H54 (cell line): ENCODE measurements around the gene MSN.
"Not testable (repeated sequence)": the region's sequence is repeated elsewhere in the genome, so short reads cannot be mapped to it uniquely, and the experiment has no call there.

Experiments used
- DNase-seq: peaks from one replicate; pipeline ENCODE4 v3.0.0; 2011; ENCODE audit warnings: low spot score, mixed read lengths; ENCODE audit not compliant: insufficient read length
- FAIRE-seq: peaks from 3 replicates; lab custom pipeline; 2011; peaks lifted over from hg19 to GRCh38; lab: Jason Lieb, UNC
- POLR2A ChIP-seq: IDR thresholded peaks from 2 replicates; pipeline ENCODE4 v1.6.1; 2011; ENCODE audit warnings: low read depth, mild to moderate bottlenecking, low read length

Gene MSN

DNA sequence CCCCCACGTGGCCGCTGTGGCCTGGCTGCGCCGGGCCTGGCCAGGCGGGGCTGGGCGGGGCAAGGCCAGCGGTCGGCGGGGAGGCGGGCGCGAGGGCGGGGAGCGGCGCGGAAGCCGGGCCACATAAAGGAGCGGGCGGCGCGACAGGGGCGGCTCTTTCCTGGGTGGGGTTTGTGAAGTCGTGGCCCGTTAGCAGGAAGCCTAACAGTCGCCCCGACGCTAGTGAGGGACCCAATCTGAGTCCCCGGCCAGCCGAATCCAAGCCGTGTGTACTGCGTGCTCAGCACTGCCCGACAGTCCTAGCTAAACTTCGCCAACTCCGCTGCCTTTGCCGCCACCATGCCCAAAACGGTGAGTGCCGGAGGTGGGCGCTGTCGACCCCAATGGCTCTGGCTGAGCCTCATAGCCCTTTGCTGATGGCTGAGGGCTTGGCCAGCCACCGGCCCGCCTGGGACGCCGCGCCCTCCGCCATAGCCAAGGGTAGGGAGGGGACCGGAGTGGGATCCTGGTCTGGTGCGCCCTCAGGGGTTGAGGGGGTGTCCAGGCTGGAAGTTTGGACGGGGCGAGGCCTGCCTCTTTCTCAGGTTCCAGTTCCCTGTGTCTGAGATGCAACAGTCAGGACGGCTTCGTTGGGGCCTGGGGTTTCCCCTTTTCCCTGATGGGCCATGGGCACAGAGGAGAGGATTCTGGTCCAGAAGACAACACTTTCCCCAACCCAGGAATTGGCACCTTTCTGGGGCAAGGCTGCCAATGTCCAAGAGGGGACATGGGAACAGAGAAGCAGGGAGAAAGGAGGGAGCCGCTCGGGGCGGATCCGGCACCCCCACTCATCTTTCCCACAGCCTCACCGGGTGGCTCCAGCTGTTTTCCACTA lies at the start of gene MSN:
TSS of gene MSN (plus strand) at position 152 of the 874 bp plus-strand sequence. CDS start at position 340, 188 bp downstream.
- peak; percentile 79 for TF ChIP-seq POLR2A
- DNase-seq = peak; percentile 37
- no peak for FAIRE-seq

DNA sequence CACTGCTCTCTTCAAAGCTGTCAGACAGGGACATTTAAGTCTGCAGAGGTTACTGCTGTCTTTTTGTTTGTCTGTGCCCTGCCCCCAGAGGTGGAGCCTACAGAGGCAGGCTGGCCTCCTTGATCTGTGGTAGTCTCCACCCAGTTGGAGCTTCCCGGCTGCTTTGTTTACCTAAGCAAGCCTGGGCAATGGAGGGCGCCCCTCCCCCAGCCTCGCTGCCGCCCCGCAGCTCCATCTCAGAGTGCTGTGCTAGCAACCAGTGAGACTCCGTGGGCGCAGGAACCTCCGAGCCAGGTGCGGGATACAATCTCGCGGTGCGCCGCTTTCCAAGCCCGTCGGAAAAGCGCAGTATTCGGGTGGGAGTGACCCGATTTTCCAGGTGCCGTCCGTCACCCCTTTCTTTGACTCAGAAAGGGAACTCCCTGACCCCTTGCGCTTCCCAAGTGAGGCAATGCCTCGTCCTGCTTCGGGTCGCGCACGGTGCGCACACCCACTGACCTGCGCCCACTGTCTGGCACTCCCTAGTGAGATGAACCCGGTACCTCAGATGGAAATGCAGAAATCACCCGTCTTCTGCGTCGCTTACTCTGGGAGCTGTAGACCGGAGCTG lies 47.3 kb upstream of the MSN start:
- DNase-seq, FAIRE-seq: not testable (repeated sequence)

DNA sequence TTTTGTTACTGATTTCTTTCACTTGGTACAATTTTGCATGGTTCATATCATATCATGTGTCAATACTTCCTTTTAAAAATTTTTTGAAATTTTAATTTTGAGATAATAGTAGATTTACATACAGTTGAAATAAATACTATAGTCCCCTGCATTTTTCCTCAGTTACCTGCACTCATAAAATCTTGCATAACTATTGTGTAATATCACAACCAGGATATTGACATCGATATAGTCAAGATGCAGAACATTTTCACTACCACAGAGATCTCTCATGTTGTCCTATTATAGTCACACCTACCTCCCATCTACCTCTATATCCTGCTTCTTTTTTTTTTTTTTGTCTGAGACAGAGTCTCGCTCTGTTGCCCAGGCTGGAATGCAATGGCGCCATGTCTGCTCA lies 36.7 kb upstream of the MSN start:
- FAIRE-seq (no peak), DNase-seq (no peak)
- TF ChIP-seq POLR2A = no peak

DNA sequence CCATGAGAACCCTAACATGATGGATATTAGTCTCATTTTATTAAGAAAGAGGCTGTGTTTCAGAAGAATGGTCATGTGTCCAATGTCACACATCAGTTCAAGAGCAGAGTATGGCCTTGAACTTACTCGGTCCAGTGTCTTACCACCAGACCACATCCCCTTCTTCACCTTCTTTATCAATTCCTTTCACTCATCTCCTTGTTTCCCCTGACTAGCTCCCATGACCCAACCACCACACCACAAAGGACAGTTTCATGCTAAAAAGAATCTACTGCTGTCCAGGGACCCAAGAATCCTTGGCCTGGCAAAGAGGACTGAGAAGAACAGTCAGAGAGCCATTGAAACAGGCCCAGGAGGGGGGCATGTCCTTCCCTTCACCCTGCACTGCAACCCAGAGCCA lies 33.6 kb upstream of the MSN start:
- no peak for DNase-seq
- no peak for TF ChIP-seq POLR2A
- no peak for FAIRE-seq

DNA sequence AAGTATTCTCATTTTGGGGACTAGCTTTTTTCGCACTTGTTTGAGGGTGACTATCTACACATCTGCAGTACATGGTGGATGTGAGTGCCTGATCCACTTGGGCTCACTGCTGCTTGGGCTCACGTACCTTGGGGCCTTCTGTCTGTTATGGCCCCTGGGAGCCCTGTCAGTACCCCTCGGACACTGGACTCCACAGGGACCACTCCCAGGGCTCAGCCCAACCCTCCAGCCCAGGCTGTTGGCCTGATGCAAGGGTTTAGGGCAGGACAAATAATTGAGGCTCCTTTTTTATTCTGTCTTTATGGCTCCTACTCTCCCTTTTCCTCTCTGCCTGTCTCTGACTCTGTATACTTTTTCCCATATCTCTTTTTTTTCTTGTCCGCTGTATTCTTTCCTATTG lies 32.7 kb upstream of the MSN start:
- no peak for TF ChIP-seq POLR2A
- FAIRE-seq = no peak
- no peak for DNase-seq

DNA sequence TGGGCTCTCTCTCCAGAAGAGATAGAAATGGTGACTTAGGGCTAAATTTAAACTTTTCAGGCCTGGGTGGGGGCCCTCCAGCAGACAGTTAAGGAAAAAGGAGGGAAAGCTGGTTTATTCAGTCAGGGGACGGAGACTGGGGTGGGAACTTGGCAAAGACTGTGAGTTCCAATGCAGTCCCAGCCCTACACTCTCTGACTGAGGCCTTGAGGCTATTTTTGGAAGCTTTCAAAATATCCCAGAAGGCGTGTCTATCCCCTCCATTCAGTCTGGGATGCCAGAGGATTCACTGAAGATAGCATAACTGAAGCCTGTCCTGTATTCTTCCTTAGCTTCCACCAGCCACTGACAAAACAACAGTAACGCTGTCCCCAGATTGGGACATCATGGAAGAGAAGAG lies 32.1 kb upstream of the MSN start:
- FAIRE-seq = no peak
- TF ChIP-seq POLR2A = no peak

DNA sequence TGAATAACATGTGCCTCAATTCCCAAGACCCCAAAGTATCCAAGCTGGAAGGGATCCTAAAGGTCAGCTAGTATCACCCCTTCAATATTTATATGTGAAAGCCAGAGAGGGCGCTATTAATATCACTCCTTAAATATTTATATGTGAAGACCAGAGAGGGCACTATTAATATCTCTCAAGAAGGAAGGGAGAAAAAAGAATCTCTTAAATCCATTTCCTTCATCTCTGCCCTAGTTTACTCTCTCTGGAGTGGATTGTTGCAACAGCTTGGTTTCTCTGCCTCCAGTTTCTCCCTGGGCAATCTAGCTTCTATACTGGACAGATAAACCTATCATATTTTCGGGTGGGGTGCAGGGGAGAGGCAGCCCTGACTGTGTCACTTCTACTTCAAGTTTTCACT lies 31.6 kb upstream of the MSN start:
- no peak for FAIRE-seq
- TF ChIP-seq POLR2A = no peak
- no peak for DNase-seq

More for the DNA sequence above, 32.1 kb upstream of the MSN start:
- DNase-seq = no peak

DNA sequence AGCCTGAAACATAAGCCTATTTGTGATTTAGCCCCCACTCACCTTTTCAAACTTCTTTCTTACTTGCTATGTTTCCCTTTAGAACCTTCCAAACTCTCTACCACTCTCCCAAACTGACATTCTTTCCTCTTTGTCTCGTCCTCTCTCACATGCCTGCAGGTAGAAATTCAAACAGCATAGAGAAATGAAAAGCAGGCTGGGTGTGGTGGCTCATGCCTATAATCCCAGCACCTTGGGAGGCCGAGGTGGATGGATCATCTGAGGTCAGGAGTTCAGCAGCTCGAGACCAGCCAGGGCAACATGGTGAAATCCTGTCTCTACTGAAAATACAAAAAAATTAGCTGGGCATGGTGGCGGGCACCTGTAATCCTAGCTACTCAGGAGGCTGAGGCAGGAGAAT lies 31.2 kb upstream of the MSN start:
- FAIRE-seq, DNase-seq: not testable (repeated sequence)

DNA sequence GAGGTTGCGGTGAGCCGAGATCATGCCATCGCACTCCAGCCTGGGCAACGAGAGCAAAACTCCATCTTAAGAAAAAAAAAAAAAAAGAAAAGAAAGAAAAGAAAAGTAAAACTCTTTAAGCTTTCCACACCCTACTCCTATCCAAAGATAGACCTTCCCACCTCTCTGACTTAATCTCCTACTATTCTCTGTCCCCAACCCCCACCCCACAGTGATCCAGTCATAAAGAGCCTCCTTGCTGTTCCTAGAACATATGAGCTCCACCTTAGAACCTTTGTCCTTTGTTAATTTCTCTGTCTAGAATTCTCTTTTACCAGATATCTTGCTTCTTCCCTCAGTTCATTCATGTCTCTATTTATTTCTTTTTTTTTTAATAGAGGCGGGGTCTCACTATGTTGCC lies 30.1 kb upstream of the MSN start:
- DNase-seq (no peak), FAIRE-seq (no peak)
- no peak for TF ChIP-seq POLR2A

DNA sequence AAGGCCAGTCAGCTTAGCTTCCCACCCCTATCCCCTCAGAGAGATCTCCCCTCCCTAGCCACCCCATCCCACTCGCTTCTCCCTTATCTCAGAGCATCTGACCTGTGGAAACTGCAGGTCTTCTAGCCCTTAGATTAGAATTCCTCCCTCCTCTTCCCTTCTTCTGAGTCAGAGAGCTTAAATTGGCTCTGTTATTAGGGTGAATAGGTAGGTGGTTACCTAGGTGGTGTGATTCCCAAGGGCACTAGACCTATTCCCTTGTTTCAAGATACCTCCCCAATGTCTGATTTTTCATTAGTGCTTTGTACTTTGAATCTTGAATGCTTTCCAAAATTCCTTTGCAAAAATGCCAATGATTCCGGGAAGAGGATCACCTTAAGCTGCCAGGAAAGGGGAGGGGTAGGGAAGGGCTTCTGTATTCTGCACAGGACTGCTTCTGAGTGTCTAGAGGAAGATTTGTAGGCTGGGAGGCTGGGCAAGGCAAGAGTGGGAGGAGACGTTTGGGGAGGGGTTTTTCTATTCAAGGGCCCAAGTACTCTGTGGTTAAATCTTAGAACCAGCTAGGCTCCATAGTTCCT lies 24.5 kb upstream of the MSN start:
- peak; percentile 45 for FAIRE-seq
- TF ChIP-seq POLR2A = no peak
- no peak for DNase-seq

DNA sequence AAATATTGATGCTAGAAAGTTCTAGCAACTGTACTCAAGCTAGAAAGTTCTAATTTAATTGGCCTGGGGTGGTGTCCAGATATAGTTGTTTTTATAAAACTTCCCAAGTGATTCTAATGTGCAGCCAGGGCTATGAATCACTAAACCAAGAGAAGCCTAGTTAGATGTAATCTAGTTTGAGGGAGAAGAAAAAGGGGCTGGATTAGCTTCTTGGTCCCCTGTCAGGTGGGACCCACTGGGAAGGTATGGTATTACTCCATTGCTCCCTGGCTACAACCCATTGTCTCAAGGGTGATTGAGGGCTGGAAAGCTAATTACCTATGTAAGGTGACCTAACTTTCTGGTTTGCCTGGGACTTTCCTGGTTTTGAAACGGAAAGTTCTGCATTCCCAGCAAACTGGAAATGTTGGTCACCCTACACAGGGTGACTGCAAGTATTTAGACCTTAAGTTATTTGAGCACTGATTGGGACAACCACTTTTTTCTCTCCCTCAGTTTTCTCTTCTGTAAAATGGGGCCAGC lies 23.9 kb upstream of the MSN start:
- no peak for FAIRE-seq
- no peak for TF ChIP-seq POLR2A

DNA sequence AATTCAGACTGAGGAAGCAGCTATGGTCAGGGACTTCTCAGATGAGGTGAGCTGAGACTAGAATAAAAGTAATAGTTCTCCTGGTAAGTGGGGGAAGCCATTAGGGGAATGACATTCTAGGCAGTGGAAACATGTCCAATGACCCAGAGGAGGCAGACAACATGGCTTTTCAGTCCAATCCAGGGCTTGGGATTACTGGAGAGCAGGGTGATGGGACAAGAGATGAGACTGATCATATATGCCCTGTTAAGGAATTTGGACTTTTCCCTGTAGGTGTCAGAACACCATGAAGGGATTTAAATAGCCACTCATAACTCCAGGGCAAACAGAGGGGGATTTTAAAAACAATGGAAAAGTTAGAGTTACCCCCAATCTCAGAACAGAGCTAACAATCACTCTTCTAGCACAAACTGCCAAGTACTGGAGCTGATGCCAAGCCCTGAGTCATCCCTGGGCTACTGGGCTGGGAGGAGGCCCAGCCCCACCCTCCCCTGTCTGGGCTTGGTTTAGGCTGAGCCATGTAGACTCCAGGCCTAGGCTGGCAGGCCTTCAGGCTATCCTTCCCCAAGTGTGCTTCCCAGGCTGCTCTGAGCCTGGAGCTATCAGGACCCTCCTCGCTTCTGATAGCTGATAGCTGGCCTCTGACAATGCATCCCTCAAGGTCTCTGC lies 22.7 kb upstream of the MSN start:
- FAIRE-seq = peak; percentile 96
- TF ChIP-seq POLR2A = no peak
- peak; percentile 63 for DNase-seq

More for the DNA sequence above, 23.9 kb upstream of the MSN start:
- DNase-seq = no peak

DNA sequence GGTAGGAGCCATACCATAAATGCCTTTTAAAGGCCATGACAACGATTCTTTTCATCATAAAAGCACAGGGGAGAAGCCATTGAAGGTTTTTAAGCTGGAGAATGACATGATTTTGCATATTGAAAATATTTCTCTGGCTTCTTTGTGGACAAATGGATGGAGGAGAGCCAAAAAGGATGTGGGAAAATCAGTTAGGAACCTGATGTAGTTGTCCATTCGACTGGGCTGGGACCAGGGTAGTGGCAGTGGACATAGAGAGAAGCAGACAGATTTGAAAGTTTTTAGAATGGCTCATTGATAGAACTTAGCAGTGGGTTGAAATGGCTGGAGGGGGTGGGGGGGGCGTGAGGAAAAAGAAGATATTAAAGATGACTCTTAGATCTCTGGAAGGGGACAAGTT lies 19.7 kb upstream of the MSN start:
- TF ChIP-seq POLR2A = no peak
- FAIRE-seq = no peak
- DNase-seq = no peak

DNA sequence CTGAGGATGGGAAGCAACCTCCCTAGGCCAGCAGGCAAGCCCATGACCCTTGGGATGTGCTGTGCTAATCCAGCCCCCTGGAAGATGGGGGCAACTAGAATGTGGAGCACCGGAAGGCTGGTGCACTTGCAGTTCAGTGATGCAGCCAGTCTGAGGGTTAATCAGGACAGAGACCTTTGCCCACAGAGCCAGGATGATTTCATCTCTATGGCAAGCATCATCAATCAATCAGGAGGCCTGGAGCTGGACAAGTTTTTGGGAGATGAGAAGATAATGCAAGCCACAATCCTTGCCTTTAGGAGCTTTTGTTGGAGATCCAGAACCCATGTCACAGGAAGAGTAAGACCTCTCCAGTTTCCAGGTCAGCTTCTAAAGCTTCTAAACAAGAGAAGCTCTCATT lies 15.4 kb upstream of the MSN start:
- FAIRE-seq = no peak

DNA sequence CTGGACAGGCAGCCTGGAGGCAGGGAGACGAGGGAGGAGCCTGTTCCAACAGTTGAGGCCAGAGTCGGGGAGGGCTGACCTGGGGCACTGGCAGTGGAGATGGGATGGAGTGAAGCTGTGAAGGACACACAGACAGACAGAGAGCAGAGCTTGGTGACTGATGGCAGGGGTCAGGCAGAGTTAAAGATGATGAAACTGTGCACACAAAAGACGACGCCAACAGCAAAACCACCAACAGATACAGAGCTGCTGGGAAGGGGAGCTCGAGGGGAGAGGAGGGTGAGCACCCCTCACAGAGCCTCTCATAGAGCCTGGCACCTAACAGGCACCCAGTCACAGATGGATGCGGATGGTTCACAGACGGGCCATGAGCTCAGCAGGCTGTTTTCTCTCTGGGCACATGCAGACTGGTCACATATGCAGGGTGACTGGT lies 10.4 kb upstream of the MSN start:
- not testable (repeated sequence) for FAIRE-seq, DNase-seq

More for the DNA sequence above, 15.4 kb upstream of the MSN start:
- DNase-seq = no peak
- no peak for TF ChIP-seq POLR2A
